ENCODE measurements around the gene CIDEB. TPM values are rescaled to one million over a fixed set of nuclear protein-coding genes. Genes with fewer than 3 reads are reported as not detected.
A peak's percentile ranks its signal among the peaks of the same experiment; 100 is the strongest.

CIDEB gene
- total RNA-seq, 1 donor from 2014 or later: 7.9 TPM

- no peak for DNase-seq
Measured at GRCh38 chr14:24290746-24291145, 17.0 kb downstream of the CIDEB start.

DNA sequence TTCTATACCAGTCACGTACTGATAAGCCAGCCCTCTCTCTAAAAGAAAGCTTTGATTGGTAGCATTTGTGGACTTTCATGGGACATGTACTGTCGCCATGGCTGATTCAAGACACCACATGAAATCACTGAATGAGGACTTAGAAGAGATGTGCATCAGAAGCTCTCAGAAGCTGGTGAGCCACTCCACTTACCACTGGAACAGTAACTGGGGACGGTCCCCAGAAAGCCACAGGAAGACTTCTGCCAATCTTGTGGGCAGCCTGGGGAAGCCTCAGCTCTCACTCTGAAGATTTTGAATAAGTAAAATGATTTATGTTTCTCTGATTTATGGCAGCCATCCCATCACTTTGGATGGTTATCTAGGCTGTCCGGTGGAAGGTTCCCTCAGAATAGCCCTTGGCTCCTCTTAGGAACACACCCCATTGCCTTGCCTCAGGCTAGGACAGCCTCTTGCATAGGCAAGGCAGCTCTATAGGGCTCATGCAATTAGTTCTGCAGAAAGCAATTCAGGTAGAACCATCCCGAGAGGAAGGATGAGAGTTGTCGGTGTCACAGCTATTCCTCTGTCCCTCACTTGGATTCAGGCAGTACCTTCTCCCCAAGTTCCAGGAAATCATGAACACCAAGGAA lies 18.0 kb downstream of the CIDEB start:
- DNase-seq: no peak

DNA sequence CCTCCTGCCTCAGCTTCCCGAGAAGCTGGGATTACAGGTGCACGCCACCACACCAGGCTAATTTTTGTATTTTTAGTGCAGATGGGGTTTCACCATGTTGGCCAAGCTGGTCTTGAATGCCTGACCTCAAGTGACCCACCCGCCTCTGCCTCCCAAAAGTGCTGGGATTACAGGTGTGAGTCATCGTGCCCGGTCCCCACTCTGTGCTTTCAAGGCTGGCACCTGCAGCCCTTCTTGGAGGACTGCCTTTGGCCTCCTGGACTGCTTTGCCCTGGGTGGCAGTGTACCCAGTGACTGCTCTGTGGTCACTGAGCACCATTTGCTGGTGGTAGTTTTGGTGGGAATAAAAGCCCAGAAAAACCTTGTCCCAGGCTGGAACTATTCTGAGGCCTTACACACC lies 20.8 kb downstream of the CIDEB start:
- DNase-seq: no peak

DNA sequence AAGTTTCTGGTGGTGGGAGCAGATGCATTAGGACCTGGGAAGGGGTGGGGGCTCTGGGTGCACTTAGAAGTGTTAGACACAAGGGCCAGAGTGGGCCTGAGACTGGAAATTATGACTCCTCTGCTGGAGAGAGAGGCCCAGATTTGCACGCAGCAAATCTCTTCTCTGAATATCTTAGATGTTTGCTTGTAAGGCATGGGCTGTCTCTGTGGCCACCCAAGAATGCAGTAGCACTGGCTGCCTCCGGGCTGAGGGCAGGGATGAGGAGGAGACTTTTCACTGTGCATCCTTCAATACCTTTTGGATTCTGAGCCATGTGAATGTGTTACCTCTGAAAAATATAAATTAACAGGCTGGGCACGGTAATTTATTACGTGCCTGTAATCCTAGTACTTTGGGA lies 22.4 kb downstream of the CIDEB start:
- no peak for DNase-seq

DNA sequence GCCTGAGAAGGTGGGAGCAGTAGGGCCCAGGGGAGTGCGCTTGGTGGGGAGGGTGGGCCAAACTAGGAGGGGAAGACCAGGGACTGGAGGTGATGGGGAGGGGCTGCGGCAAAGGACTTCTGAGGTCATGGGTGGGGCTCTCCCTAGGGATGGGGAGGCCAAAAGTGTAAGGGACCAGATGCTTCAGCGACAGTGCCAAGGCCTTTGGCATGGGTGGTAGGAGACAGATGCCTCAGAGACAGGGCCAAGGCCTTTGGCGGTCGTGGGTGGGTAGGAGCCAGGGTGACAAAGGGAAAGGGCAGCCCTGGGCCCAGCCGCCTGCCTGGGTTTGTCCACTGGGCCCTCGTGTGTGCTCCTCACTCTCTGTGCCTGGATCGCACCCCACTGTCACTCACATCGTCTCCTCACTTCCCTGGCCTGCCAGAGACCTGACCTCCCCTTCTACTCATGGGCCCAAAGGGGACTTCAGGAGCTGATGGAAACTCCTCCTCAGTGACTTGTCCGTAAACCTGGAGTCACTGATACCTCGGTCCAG lies 23.2 kb downstream of the CIDEB start:
- no peak for DNase-seq

DNA sequence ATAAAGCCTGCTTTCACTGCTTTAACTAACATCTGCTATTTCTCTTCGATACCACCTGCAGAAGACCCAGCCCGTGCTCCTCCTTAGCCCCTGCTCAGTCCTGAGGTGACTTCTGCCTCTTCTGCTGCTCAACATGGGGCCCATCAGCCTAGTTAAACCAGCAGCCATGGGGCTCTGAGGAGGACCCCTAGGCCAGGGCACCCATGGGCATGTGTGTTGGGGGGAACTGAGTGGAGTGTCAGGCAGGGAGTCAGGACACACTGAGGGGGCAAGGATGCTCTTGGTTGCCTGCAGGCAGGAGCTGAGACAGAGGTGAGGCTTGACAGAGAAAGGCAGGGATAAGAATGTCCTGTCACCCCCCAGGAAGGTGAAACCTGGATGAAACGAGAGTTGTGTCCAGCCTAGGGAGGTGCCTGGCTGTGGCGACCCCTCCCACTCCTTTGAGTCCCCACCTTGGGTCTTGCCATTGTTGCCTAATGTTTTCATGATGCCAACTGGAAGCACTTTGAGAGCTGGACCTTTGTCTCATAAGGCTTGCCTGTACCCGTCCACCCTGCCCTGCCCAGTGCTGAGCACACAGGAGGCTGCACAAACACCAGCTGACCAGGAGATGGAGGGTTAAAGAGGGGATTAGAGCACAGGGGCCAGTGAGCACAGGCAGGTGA lies 23.8 kb downstream of the CIDEB start:
- no peak for DNase-seq

- no peak for DNase-seq
Measured at GRCh38 chr14:24282736-24283135, 25.0 kb downstream of the CIDEB start.

- no peak for DNase-seq
Measured at GRCh38 chr14:24281636-24282035, 26.1 kb downstream of the CIDEB start.

DNA sequence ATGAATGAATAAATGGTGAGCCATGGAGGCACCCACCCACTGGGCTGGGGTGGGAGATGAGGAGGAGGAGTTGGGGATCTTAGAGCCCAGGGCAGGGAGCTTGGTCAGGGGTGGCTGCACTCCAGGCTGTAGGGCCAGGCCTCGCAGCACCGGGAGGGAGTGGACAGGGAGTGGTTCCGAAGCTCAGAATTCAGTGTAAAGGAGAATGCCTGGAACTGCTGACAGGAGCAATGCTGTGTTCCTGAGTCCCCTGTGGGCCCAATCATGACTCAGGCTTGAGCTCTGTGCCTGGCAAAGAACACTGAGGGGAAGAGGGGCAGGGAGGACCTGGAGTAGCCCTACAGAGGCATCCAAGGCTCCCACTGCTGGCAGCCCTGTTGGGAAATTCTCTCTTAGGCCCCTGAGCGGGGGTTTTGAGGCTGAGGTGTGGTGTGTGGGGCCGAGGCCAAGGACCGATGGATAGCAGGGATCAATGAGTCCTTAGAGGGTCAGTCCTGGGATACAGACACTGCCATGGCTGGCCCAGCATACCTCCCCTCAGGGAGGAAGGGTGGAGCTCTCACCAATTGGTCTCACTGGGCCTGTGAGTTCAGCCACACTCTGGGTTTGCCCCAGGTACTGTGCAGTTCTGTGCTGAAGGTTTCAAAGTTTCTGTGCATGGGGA lies 26.8 kb downstream of the CIDEB start:
- no peak for DNase-seq

GRCh38 chr14:24279301-24280186 lies 28.2 kb downstream of the CIDEB start:
- DNase-seq: no peak

DNA sequence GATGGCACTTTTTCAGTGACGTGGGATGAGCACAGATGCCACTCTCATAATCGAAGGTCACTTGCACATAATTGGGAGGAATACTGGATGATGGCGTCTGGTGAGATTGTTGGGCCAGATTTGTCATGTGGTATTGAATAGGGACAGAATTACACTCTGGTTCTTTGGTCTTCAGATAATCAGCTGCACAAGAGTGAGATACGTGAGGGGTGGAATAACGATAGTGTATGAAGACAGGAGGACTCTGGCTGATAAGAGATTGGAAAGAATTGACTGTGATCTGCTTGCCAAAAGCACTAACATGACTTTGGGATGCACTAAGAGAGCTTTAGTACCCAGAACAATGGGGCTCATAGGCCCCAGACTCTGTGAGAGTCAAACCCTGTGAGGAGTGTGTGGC lies 29.4 kb downstream of the CIDEB start:
- DNase-seq: no peak

- DNase-seq: no peak
Measured at GRCh38 chr14:24277606-24278321, 30.0 kb downstream of the CIDEB start.

DNA sequence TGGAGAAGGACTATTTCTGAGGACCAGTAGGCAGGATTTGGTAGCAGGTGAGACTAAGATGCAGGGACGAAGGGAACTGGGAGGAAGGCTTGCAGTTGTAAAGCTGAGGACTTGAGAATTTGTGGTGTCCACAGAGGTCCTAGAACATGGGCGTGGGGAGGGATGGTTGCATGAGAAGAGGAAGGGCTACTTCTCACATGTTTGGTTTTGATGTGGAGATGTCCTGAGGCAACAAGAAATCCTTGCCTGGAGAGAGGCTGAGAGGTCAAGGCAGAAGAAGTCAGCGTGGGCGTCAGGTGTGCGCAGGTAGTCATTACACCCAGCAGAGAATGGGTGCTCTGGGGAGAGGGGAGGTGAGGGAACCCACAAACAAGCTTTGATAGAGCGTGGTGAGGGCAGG lies 30.7 kb downstream of the CIDEB start:
- DNase-seq: no peak

DNA sequence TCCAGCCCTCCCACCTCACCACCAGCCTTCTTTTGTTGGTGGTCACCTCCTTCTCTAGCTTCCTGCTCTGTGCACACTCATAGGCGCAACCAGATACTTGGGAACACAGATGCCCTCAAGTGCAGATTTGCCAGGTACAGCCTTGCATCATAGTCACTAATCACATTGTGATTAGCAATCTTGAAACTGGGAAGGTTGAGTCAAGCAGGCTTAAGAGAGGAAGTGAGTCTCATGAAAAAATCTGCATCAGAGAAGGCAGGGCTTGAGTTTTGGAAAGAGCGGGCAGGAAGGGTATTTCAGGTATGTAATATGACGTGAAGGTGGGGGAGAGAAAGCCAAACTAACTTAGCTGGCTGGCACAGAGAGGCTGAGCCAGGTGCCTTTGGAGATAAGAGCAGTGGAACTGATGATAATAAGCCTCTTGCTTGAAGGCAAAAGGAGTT lies 33.7 kb downstream of the CIDEB start:
- DNase-seq: peak; percentile 14

DNA sequence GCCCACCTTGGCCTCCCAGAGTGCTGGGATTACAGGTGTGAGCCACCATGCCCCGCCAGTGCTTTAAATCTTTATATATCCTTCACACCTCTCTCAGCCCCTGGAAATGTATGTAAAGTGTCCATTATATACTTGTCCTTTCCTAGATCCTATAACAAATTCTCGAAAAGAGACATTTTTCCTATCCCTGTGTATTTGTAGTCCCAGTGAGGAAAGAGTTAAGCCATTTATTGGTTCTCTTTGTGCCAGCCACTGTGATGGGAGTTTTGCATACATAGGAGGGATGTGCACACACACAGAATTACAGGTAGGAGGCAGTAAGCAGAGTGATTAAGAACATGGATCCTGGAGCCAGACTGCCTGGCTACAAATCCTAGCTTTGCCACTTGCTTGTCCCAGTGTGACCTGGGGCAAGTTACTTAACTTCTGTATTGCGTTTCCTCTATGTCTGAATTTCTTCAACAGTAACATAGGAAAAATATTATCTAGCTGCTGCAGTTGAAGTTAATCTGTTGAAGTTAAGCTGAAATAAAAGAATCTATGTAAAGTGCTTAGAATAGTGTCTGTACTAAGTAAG lies 34.3 kb downstream of the CIDEB start:
- no peak for DNase-seq

GRCh38 chr14:24272467-24272866 lies 35.3 kb downstream of the CIDEB start:
- DNase-seq: no peak

- no peak for DNase-seq
Measured at GRCh38 chr14:24271834-24272263, 35.9 kb downstream of the CIDEB start.

- peak; percentile 83 for DNase-seq
Measured at GRCh38 chr14:24271134-24271833, 36.5 kb downstream of the CIDEB start, which contains the start of gene RABGGTA. TSS of gene RABGGTA (minus strand) at chr14:24271597. CDS start at chr14:24271115, 482 bp downstream.

GRCh38 chr14:24270537-24271133 lies 37.1 kb downstream of the CIDEB start:
- DNase-seq: no peak
